Globus pallidus (tissue), 1 donor: Measurements from ENCODE around the gene NACC1.
A peak's percentile ranks its signal among the peaks of the same experiment; 100 is the strongest.

Experiments
- DNase-seq: peaks from one replicate; pipeline ENCODE4 v3.0.0-alpha.2; 2015; ENCODE audit warnings: low spot score

The NACC1 gene

DNA sequence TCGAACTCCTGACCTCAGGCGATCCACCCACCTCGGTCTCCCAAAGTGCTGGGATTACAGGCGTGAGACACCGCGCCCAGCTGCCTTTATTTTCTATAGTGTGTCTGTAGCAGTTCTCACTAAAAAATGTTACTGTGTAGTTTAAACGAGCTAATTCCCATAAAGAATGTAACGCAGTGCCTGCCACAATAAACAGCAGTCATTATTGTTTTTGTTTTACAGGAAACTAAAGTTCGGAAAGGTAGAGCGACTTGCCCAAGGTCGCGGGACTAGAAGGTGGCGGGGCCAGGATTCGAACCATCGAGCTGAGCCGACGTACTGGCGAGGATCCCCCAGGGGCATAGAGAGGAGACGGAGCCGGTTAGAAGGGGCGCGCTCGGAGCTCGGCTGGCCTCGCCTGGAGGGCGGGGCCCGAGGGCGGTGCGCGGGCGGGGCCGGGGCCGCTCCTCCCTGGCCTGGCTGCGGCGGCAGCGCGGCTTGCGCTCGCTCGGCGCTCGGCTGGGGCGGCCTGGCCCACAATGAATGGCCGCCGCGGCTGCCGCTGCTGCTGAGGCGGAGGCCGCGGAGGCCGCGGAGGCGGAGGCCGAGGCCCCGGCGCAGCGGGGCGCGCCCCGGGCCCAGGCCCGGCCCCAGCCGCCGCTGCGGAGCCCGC is at the start of gene NACC1:
Gene NACC1 (plus strand): TSS at position 493 of the 652 bp plus-strand sequence. CDS start 16,944 bp downstream, outside the sequence.
- peak; percentile 92 for DNase-seq

DNA sequence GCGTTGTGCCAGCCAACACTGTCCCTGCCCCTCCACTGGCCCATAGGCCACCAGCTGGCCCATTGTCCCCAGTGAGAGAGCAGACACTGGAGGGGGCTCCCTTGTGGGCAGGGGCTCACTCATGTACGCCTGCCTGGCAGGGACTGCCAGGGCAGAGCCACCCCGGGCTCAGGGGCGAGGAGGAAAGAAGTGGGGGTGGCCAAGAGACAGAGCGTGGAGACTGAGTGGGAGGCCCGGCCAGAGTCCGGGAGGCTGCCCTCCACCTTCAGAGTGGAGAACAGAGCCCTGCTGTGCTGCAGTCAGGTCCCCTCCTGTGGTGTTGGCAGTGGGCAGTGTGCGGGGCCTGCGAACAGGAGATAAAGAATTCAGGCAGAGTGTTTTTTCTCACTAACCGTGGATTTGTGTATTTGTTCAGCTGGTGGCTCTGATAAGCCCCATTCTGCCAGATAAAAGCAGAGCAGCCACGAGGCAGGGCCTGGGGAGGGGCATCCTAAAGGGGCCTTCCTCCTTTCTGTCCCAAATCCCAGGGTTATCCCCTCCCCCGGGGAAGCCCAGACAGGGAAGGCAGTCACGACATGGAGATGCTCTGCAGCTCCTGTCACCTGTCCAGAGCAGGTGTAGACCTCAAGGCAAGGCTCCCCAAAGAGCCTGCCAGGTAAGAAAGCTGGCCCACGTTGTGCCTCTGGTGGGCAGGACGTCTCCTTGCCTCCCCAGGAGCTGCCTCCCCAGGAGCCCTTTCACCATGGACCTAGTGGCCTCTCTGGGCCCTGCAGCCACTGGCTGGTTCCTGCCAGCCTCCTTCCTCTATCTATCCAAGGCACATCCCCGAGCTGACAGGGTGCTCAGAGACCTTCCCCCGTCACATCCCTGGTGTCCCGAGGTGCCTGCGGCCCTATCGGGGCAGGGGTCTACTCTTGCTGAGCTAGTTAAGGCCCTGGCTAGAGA is 48.4 kb upstream of the NACC1 start:
- DNase-seq = no peak

- DNase-seq = no peak
Measured at GRCh38 chr19:13070425-13071140, 47.5 kb upstream of the NACC1 start.

GRCh38 chr19:13071444-13072187 is 46.4 kb upstream of the NACC1 start:
- peak; percentile 62 for DNase-seq

DNA sequence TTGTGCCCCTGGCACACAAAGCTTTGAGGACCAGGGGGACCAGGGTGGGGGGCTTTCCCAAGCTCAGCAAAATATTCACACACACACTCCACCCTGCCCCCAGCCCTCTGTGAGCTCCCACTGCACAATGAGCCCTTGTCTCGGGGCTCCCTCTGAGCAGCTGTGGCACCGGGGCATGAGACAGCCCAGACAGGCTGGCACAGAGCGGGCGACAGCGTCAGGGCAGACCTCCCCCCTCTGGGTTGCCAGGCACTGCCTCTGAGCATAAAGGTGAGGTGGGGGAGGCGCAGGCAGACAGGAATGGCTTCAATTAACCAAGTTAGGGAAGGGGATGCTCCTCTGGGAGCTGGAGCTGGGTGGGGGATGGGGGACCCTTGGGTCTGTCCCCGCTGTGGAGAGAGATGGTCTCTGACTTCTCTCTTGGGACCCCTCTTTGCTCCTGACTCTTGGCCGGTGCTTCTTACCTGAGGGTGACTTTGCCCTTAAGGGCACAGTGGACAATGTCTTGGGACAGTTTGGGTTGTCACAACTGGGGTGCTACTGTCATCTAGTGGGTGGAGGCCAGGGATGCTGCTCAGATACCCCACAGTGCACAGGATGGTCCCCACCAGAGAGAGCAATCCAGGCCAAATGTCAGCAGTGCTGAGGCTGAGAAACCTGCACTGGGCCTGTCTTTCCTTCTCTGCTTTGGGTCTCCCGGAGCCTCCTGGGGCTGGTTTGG is 45.7 kb upstream of the NACC1 start:
- DNase-seq = peak; percentile 99

DNA sequence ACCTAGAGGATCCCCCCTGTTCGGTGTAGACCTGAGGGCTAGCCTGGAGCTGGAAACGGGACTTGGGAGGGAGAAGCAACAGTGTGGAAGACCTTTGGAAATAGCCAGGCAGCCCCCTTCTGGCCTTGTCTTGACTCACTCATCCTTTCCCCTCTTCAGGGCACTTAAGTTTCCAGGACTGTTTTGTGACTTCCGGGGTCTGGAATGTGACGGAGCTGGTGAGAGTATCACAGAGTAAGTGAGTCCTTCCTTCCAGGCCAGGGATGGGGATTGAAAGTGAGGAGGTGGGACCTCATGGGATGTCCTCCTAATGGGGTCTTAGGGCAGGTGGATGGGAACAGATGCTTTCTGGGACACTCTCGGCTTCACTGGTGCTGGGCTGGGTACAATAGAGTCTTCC is 44.8 kb upstream of the NACC1 start:
- DNase-seq = no peak

GRCh38 chr19:13074378-13074777 is 43.7 kb upstream of the NACC1 start:
- no peak for DNase-seq

- no peak for DNase-seq
Measured at GRCh38 chr19:13076320-13076719, 41.7 kb upstream of the NACC1 start.

DNA sequence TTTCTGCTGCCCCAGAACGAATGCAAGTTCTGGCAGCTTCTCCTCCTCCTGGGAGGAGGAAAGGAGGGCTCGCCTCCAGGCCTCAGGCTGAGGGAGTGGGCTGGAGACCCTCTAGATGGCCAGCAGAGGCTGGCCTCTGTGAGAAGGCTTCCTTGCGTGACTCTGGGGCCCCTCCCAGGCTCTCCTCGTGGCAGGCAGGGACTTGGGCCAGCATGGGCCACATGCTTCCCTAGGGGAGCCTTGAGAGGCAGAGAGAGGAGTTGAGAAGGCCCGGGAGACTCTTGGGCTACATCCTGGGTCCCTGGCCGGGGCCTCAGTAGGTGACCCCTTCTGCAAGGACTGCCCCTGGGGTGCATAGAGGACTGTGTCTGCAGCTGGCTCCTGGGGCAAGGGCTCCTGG is 41.3 kb upstream of the NACC1 start:
- no peak for DNase-seq

DNA sequence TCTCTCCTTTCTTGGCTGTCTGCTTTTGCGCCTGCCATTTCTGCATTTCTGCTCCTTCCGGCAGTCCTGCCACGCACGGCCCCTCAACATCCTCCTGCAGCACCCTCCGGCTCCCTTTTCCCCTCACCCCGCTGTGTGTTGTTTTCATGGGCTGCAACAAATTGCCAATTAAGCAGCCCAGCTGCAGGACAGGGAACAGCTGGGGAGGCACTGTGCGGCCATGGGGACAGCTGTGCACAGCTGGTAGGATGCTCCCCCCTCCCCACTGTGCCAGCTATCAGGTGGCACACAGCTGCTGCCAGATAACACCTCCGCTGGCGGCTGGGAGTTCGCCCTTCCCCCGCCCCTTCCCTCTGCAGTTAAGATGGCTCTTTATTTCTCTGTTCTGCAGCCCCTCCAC is 40.8 kb upstream of the NACC1 start:
- DNase-seq = no peak

DNA sequence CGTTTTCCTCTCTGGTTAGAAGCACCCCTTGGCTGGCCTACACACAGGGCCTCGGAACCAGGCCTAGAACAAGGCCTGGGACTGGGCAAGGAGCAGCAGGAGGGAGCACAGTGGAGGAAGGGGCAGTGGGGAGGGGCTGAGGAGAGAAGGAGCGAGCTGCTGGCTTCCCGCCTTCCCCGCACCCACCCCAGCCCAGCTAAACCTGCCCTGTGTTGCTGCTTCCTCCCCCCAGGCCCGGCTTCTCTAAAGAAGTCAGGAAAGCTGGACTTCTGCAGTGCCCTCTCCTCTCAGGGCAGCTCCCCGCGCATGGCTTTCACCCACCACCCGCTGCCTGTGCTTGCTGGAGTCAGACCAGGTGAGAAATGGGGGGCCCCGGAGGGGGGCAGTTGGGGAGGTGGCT is 39.7 kb upstream of the NACC1 start:
- no peak for DNase-seq

DNA sequence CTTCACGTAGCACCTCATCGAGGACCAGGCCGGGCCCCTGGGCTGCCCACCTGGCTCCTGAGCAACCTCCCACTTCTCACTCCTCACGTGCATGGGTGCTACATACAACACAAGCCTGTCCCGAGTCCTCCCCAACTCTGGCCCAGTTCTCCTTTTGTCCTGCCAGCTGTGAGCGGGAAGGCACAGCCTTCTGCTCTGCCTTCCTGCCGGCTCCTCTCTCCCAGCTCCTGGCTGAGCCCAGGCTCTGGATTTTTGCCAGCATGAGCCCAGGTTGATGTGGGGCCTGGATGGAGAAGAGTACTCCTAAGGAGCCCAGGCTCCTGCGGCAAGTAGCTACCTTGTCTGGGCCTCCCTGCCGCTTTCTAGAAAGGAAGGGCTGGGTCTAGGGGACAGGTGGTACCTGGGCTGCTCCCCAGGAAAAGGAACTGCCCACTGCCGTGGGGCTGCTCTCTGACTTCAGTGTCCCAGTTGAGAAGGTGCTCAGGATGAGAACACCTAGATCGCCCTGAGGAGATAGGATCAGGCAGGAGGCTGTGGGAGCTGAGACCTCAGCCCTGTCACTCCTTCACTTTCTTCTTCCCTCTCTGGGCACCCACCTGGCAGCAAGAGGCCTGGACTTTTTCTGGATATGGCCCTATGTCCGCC is 39.0 kb upstream of the NACC1 start:
- no peak for DNase-seq

DNA sequence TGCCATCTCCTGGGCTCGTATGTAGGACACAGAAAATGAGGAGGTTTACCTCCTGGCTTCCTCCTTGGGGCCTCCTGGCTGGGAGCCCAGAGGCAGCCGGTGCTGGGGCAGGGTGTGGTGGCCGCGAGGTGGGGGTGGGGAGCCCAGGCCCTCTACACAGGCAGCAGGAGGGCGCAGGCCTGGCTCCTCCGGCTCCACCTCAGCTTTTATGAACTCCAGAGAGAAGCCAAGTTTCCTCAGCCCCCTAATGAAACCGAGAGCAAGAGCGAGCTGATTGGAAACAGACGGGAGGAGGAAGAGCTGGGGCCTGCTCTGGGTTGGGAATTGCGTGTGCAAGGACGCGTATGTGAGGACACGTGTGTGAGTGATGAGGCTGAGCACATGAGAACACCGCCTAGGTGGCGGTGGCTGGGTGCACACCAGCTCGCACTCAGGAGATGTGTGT is 38.5 kb upstream of the NACC1 start:
- DNase-seq = no peak

- DNase-seq = peak; percentile 45
Measured at GRCh38 chr19:13082192-13083007, 35.7 kb upstream of the NACC1 start.

DNA sequence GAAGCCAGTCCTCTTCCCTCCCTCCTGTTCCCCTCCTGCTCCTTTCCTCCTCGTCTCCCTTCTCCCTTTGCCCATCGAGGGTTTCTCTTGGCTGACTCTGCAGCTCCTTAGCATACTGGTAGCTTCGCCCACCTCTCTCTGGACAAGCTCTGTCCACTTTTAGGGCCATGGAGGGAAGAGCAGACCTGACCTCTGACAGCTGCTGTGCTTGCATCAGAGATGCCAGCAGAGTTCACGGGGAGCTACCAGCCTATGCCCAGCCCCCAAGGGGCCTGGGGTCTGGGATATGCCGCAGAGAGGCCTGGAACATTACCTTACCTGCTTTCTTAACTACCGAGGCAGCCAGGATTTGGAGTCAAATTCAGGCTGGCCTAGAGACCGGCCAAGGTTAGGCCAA is 35.1 kb upstream of the NACC1 start:
- no peak for DNase-seq

- DNase-seq = peak; percentile 70
Measured at GRCh38 chr19:13083627-13084026, 34.4 kb upstream of the NACC1 start.

DNA sequence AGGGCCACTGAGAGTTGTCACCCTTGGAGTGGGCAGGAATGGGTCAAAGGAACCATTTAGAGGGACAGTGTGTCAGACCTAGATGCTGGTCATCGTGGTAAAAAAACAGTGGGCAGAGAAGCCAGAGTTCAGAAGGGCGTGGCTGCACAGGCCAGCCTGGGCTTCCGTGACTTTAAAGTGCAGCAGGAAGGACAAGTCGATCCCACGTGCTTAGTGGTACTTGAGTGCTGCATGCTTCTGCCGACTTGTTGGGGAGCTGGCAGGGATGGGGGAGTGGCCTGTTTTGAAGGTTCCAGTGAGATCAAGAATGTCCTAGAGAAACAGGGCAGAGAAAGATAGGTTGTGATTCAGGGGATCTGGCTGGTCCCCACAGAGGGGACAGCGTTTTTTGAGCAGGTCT is 32.4 kb upstream of the NACC1 start:
- DNase-seq = peak; percentile 25

- DNase-seq = peak; percentile 42
Measured at GRCh38 chr19:13086341-13086740, 31.7 kb upstream of the NACC1 start.

- no peak for DNase-seq
Measured at GRCh38 chr19:13087295-13087694, 30.8 kb upstream of the NACC1 start.
